ENCODE measurements around the gene SYT5. TPM values are rescaled to one million over a fixed set of nuclear protein-coding genes. Genes with fewer than 3 reads are reported as not detected.

Gene SYT5
- total and polyA plus RNA-seq, 9 of the 15 experiments (the other 6 are each of a cell fraction or from before 2014, with no cell fraction given): 1.3 to 20.9 (median 8.8) TPM

DNA sequence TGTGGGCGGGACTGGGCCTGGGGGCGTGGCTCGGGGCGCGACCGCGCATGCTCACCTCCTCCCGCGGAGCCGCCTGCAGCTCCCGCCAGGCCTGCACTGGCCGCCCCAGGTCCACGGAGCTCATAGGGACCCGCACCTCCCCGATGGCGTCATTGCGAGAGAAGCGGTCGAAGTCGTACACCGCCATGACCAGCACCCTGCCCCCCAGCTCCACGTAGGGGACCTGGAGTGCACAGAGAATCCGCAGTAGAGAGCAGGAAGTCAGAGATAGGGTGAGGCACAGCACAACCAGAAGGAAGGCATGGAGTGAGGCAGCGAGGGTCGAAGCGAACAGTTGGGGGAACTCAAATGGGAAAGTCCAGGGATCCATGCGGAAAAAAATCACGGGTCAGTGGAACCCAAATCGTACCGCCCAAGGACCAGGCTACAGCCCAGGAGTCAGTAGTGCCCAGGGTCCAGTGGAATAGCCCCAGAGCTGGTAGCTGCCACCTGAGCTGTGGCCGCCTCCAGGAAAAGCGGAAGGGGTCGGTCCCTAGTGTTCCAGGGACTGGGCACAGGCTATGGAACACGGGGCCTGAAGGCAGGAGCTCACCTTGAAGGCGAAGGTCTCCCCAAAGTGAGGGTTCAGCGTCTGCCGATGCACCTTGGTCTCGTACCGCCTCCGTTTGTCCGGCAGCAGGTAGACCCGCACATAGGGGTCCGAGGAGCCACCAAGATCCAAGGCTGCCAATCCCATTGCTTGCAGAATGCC lies 4.8 kb downstream of the SYT5 start (continued):
- TF ChIP-seq, protein P1, sequence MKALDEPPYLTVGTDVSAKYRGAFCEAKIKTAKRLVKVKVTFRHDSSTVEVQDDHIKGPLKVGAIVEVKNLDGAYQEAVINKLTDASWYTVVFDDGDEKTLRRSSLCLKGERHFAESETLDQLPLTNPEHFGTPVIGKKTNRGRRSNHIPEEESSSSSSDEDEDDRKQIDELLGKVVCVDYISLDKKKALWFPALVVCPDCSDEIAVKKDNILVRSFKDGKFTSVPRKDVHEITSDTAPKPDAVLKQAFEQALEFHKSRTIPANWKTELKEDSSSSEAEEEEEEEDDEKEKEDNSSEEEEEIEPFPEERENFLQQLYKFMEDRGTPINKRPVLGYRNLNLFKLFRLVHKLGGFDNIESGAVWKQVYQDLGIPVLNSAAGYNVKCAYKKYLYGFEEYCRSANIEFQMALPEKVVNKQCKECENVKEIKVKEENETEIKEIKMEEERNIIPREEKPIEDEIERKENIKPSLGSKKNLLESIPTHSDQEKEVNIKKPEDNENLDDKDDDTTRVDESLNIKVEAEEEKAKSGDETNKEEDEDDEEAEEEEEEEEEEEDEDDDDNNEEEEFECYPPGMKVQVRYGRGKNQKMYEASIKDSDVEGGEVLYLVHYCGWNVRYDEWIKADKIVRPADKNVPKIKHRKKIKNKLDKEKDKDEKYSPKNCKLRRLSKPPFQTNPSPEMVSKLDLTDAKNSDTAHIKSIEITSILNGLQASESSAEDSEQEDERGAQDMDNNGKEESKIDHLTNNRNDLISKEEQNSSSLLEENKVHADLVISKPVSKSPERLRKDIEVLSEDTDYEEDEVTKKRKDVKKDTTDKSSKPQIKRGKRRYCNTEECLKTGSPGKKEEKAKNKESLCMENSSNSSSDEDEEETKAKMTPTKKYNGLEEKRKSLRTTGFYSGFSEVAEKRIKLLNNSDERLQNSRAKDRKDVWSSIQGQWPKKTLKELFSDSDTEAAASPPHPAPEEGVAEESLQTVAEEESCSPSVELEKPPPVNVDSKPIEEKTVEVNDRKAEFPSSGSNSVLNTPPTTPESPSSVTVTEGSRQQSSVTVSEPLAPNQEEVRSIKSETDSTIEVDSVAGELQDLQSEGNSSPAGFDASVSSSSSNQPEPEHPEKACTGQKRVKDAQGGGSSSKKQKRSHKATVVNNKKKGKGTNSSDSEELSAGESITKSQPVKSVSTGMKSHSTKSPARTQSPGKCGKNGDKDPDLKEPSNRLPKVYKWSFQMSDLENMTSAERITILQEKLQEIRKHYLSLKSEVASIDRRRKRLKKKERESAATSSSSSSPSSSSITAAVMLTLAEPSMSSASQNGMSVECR (CRISPR knock-in tag; IDR thresholded peaks at IDR 0.05): peak; percentile 84
- TF ChIP-seq MAFK (IDR thresholded peaks at IDR 0.05; ENCODE audit: low read length): no peak
- TF ChIP-seq BCOR (IDR thresholded peaks at IDR 0.05): peak; percentile 36; the same call in 1 of the 2 replicates
- TF ChIP-seq, protein P2, sequence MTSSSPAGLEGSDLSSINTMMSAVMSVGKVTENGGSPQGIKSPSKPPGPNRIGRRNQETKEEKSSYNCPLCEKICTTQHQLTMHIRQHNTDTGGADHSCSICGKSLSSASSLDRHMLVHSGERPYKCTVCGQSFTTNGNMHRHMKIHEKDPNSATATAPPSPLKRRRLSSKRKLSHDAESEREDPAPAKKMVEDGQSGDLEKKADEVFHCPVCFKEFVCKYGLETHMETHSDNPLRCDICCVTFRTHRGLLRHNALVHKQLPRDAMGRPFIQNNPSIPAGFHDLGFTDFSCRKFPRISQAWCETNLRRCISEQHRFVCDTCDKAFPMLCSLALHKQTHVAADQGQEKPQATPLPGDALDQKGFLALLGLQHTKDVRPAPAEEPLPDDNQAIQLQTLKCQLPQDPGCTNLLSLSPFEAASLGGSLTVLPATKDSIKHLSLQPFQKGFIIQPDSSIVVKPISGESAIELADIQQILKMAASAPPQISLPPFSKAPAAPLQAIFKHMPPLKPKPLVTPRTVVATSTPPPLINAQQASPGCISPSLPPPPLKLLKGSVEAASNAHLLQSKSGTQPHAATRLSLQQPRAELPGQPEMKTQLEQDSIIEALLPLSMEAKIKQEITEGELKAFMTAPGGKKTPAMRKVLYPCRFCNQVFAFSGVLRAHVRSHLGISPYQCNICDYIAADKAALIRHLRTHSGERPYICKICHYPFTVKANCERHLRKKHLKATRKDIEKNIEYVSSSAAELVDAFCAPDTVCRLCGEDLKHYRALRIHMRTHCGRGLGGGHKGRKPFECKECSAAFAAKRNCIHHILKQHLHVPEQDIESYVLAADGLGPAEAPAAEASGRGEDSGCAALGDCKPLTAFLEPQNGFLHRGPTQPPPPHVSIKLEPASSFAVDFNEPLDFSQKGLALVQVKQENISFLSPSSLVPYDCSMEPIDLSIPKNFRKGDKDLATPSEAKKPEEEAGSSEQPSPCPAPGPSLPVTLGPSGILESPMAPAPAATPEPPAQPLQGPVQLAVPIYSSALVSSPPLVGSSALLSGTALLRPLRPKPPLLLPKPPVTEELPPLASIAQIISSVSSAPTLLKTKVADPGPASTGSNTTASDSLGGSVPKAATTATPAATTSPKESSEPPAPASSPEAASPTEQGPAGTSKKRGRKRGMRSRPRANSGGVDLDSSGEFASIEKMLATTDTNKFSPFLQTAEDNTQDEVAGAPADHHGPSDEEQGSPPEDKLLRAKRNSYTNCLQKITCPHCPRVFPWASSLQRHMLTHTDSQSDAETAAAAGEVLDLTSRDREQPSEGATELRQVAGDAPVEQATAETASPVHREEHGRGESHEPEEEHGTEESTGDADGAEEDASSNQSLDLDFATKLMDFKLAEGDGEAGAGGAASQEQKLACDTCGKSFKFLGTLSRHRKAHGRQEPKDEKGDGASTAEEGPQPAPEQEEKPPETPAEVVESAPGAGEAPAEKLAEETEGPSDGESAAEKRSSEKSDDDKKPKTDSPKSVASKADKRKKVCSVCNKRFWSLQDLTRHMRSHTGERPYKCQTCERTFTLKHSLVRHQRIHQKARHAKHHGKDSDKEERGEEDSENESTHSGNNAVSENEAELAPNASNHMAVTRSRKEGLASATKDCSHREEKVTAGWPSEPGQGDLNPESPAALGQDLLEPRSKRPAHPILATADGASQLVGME (CRISPR knock-in tag; IDR thresholded peaks at IDR 0.05): no peak
- no peak for TF ChIP-seq ILF3 (IDR thresholded peaks at IDR 0.05; ENCODE audit: borderline replicate concordance)
- TF ChIP-seq, protein P3, sequence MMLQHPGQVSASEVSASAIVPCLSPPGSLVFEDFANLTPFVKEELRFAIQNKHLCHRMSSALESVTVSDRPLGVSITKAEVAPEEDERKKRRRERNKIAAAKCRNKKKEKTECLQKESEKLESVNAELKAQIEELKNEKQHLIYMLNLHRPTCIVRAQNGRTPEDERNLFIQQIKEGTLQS (IDR thresholded peaks at IDR 0.05): peak; percentile 81
- TF ChIP-seq, protein P3 (CRISPR knock-in tag; conservative IDR thresholded peaks at IDR 0.05): peak; percentile 71; the same call in 1 of the 2 replicates
- peak; percentile 59 for TF ChIP-seq CXXC5 (CRISPR knock-in tag; IDR thresholded peaks at IDR 0.05)
- TF ChIP-seq BRD4 (IDR thresholded peaks at IDR 0.05): no peak
- TF ChIP-seq KAT8 (IDR thresholded peaks at IDR 0.05; ENCODE audit: low read depth): no peak
- TF ChIP-seq ZKSCAN1 (IDR thresholded peaks at IDR 0.05; ENCODE audit: low read depth, low read length): 0 out of 2 replicates have a peak, but pooled peaks have one; percentile 8
- TF ChIP-seq ASH1L (IDR thresholded peaks at IDR 0.05; ENCODE audit: borderline replicate concordance, low read depth, partially characterized antibody): no peak
- no peak for TF ChIP-seq GTF2E2 (tag; IDR thresholded peaks at IDR 0.05)
- peak; percentile 37; the same call in 1 of the 2 replicates for TF ChIP-seq CEBPG (CRISPR knock-in tag; IDR thresholded peaks at IDR 0.05)
- no peak for TF ChIP-seq CEBPG (tag; conservative IDR thresholded peaks at IDR 0.05 in 1 of 2, IDR thresholded peaks at IDR 0.05 in 1 of 2)
- TF ChIP-seq BHLHE40 (IDR thresholded peaks at IDR 0.05; ENCODE audit: low read length): no peak
- TF ChIP-seq POU5F1 (IDR thresholded peaks at IDR 0.05; ENCODE audit: borderline replicate concordance, low read depth, low read length, partially characterized antibody): no peak
- TF ChIP-seq POLR2A (conservative IDR thresholded peaks at IDR 0.05): peak; percentile 86
